Measurements from ENCODE around the gene TGFBR3L. TPM values are rescaled to one million over a fixed set of nuclear protein-coding genes. Genes with fewer than 3 reads are reported as not detected.

The TGFBR3L gene
- total and polyA plus RNA-seq, 2 of the 4 experiments (the other 2 are of a cell fraction) = 0.94 TPM; not detected in 1

DNA sequence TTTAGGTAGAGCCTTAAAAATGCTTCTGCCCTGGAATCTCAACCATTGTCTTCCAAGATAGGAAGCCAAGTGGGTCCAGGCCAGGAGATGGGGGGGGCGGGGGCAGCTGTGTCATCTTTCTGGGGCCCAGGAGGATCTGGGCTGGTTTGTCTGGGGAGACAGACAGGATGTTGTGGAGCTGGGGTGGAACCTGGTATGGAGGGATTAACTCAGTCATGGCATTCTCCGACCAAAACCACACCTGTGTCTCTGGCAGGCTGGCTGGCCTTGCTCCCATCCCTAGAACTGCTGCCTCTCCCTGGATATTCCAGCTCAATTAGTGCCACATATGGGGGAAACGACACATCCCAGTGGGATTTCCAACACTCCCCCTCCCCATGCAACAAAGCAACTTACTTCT is 13.7 kb upstream of the TGFBR3L start:
- H2BK120ac ChIP-seq (ENCODE audit: low read depth, low read length) = no peak overlapping the region
- peaks cover 14 to 31% of the 10 kb centered on the region in 2 experiments; a peak in 3 of 4 replicates for H3K79me1 ChIP-seq (ENCODE audit: low read depth in 1 of 2, low read length in 2 of 2)
- H2BK15ac ChIP-seq (ENCODE audit: low read depth, low read length) = no peak overlapping the region
- in situ Hi-C loops (cut with MboI; ENCODE audit: low sequenced_read_pairs) (no loop called here), dilution Hi-C loops (cut with HindIII; ENCODE audit: low sequenced_read_pairs, unreplicated experiment) (no loop called here), intact Hi-C loops (cut with micrococcal nuclease) (no loop called here)
- H3K18ac ChIP-seq (ENCODE audit: low read depth, low read length) = no peak overlapping the region
- no peak overlapping the region for H3K9ac ChIP-seq (ENCODE audit: low read depth, low read length)
- no peak overlapping the region for H3K27ac ChIP-seq (ENCODE audit: insufficient read depth, low read length)
- H3K9me1 ChIP-seq (ENCODE audit: insufficient read depth, low read length) = peaks cover 11% of the 10 kb centered on the region
- no TSS peak for BruUV-seq (replicated peaks)
- H4K8ac ChIP-seq (ENCODE audit: low read depth in 2 of 2, low read length in 2 of 2) = no peak overlapping the region
- POLR2A ChIA-PET (ENCODE audit: unreplicated experiment) = no interaction called here
- H2AFZ ChIP-seq (replicated peaks; ENCODE audit: low read length, poor library complexity) = no peak overlapping the region
- peak overlapping the region; percentile 19 for H2AK9ac ChIP-seq (replicated peaks; ENCODE audit: low read depth, low read length, poor library complexity)
- no peak overlapping the region for H3K14ac ChIP-seq (replicated peaks; ENCODE audit: low read depth, low read length)
- no peak overlapping the region for H4K91ac ChIP-seq (ENCODE audit: insufficient read depth, low read depth, low read length)
- no peak overlapping the region for H3K56ac ChIP-seq (ENCODE audit: extremely low read depth, insufficient read depth, low read length)
- H2BK5ac ChIP-seq (ENCODE audit: low read depth, low read length, poor library complexity, severe bottlenecking) = no peak overlapping the region
- H3K4me1 ChIP-seq (ENCODE audit: control insufficient read depth, insufficient read depth, low read length) = peaks cover 10% of the 10 kb centered on the region
- H3K4ac ChIP-seq (ENCODE audit: low read depth, low read length) = no peak overlapping the region
- no peak for TF ChIP-seq CTCF (conservative IDR thresholded peaks at IDR 0.05; ENCODE audit: low read depth, low read length)
- no peak for TF ChIP-seq MXI1 (IDR thresholded peaks at IDR 0.05; ENCODE audit: borderline replicate concordance, low read depth, low read length)
- no peak for TF ChIP-seq MAFK (IDR thresholded peaks at IDR 0.05; ENCODE audit: low read depth, low read length)
- no peak for TF ChIP-seq CEBPB (IDR thresholded peaks at IDR 0.05; ENCODE audit: low read depth, low read length)
- H2BK20ac ChIP-seq (ENCODE audit: low read depth, low read length) = no peak overlapping the region
- H4K20me1 ChIP-seq (ENCODE audit: insufficient read depth, low read length) = peaks cover 19% of the 10 kb centered on the region
- DNase-seq (no peak), ATAC-seq (ENCODE audit: low read depth) (no peak)
- H4K5ac ChIP-seq (ENCODE audit: low read depth, low read length) = no peak overlapping the region
- no peaks in the 10 kb centered on the region for H3K9me3 ChIP-seq (ENCODE audit: control insufficient read depth, insufficient read depth, low read length)
- H3K23ac ChIP-seq (ENCODE audit: low read depth, low read length) = no peak overlapping the region
- H3K4me2 ChIP-seq (ENCODE audit: low read depth, low read length) = no peak overlapping the region
- no peaks in the 10 kb centered on the region for H3K27me3 ChIP-seq (ENCODE audit: control insufficient read depth, insufficient read depth, low read length)
- H3K4me3 ChIP-seq (ENCODE audit: insufficient read depth, low read depth, low read length) = no peak overlapping the region
- H2AK5ac ChIP-seq (ENCODE audit: low read depth, low read length) = no peak overlapping the region
- no CpG with 5 or more reads among the region's 3 CpGs for WGBS, 2 experiments (ENCODE audit: extremely low coverage in 2 of 2, insufficient read length in 1 of 2)
- H3K36me3 ChIP-seq (ENCODE audit: control insufficient read depth, insufficient read depth, low read length) = peaks cover 20% of the 10 kb centered on the region
- CTCF ChIA-PET = no interaction called here

Measured in IMR-90 (cell line).